A673 (cell line): ENCODE measurements around the gene C10orf90. TPM values are rescaled to one million over a fixed set of nuclear protein-coding genes. Genes with fewer than 3 reads are reported as not detected.

Experiments used
- BruUV-seq: library from RNA; stranded (reverse); fragments of 400-500 nt; replicated peaks from 2 replicates; lab custom pipeline; 2021; lab: Mats Ljungman, UMichigan
- CTCF ChIA-PET: fragments of 300-600 bp; sonication (Branson Sonifier 250); formaldehyde crosslinking; loops from one replicate; lab custom pipeline; 2022; ENCODE audit warnings: antibody characterized with exemption; lab: Charles Lee
- POLR2A ChIA-PET: fragments of 300-600 bp; sonication (Branson Sonifier 250); formaldehyde crosslinking; loops from one replicate; lab custom pipeline; 2022; ENCODE audit warnings: antibody characterized with exemption; ENCODE audit not compliant: low non-redundant PET; lab: Charles Lee
- DNase-seq: peaks from one replicate; pipeline ENCODE4 v3.0.0-alpha.2; 2015; ENCODE audit warnings: low spot score
- H3K27ac ChIP-seq: fragments of 200-600 bp; sonication (generic); 2 replicates; pipeline ENCODE4 v1.5.1; 2016; ENCODE audit warnings: mixed run types, low read depth, mild to moderate bottlenecking, mixed read lengths, antibody characterized with exemption, low read length; ENCODE audit not compliant: poor library complexity, severe bottlenecking
- H3K27me3 ChIP-seq: fragments of 200-600 bp; sonication (generic); replicated peaks from 2 replicates; pipeline ENCODE4 v1.6.1; 2017; ENCODE audit warnings: mixed run types, low read depth, mild to moderate bottlenecking, mixed read lengths, antibody characterized with exemption, low read length; ENCODE audit not compliant: insufficient read depth, poor library complexity
- H3K36me3 ChIP-seq: fragments of 200-600 bp; sonication (generic); 2 replicates; pipeline ENCODE4 v1.6.1; 2016; ENCODE audit warnings: mixed run types, mild to moderate bottlenecking, mixed read lengths, antibody characterized with exemption, low read length; ENCODE audit not compliant: insufficient read depth, poor library complexity, severe bottlenecking
- H3K4me1 ChIP-seq: fragments of 200-600 bp; sonication (generic); 2 replicates; pipeline ENCODE4 v1.6.1; 2017; ENCODE audit warnings: mixed run types, mild to moderate bottlenecking, mixed read lengths, antibody characterized with exemption, low read length; ENCODE audit not compliant: insufficient read depth, poor library complexity, severe bottlenecking
- H3K4me3 ChIP-seq: fragments of 200-600 bp; sonication (generic); 2 replicates; pipeline ENCODE4 v1.5.1; 2016; ENCODE audit warnings: low read depth, mixed run types, mild to moderate bottlenecking, mixed read lengths, low read length; ENCODE audit not compliant: poor library complexity, severe bottlenecking
- H3K9me3 ChIP-seq: fragments of 200-600 bp; sonication (generic); 2 replicates; pipeline ENCODE4 v1.6.1; 2016; ENCODE audit warnings: mixed run types, low read depth, mild to moderate bottlenecking, mixed read lengths, antibody characterized with exemption, low read length; ENCODE audit not compliant: poor library complexity, severe bottlenecking
- EZH2 ChIP-seq: fragments of 200-600 bp; sonication (generic); IDR thresholded peaks from 2 replicates; pipeline ENCODE4 v1.6.1; 2017; ENCODE audit warnings: borderline replicate concordance, low read depth, mild to moderate bottlenecking, mixed read lengths, antibody characterized with exemption, low read length; ENCODE audit not compliant: poor library complexity, severe bottlenecking
- intact Hi-C: fragments of 100-400 bp; cut with micrococcal nuclease; formaldehyde crosslinking; loops from one replicate; pipeline ENCODE4 v1.10.0; 2022; ENCODE audit not compliant: unreplicated experiment
- total RNA-seq: library from RNA; stranded (reverse); gene quantifications from 2 replicates; pipeline ENCODE4 v1.2.3, GENCODE V29; 2021
- TF ChIP-seq, protein P1 (sequence below): fragments of 300-800, 200-600 bp; sonication (generic); conservative IDR thresholded peaks from 2 replicates; pipeline ENCODE4 v1.5.1; 2017; ENCODE audit warnings: low read depth, mild to moderate bottlenecking, antibody characterized with exemption, low read length, moderate library complexity, mixed read lengths

Gene C10orf90
- total RNA-seq, 1 experiment from 2014 or later: not detected

DNA sequence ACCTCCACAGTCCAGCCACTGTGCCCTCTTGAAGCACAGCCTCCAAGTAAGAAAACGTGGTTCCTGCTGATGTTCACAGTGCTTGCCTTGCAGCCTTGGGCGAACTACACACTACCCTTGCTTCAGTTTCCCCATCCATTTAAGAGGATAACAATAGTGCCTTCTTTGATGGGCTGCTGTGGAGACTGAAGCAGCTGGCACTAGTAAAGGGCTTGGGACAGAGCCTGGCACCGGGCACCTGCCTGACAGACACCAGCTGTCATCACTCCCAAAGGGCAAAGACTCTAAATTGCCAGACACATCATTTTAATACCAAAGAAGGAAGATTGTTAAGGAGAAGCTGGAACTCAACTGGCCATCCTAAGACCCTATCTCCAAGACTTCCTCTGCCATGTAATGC lies 3.1 kb upstream of the C10orf90 start:
- no TSS peak for BruUV-seq
- TF ChIP-seq, protein P1, sequence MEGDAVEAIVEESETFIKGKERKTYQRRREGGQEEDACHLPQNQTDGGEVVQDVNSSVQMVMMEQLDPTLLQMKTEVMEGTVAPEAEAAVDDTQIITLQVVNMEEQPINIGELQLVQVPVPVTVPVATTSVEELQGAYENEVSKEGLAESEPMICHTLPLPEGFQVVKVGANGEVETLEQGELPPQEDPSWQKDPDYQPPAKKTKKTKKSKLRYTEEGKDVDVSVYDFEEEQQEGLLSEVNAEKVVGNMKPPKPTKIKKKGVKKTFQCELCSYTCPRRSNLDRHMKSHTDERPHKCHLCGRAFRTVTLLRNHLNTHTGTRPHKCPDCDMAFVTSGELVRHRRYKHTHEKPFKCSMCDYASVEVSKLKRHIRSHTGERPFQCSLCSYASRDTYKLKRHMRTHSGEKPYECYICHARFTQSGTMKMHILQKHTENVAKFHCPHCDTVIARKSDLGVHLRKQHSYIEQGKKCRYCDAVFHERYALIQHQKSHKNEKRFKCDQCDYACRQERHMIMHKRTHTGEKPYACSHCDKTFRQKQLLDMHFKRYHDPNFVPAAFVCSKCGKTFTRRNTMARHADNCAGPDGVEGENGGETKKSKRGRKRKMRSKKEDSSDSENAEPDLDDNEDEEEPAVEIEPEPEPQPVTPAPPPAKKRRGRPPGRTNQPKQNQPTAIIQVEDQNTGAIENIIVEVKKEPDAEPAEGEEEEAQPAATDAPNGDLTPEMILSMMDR: no peak
- TF ChIP-seq EZH2: no peak

GRCh38 chr10:126671402-126671975 lies 996 bp upstream of the C10orf90 start:
- Histone ChIP-seq H3K27ac (no peak overlapping the region), H3K4me3 (no peak overlapping the region), H3K4me1 (no peaks in the 10 kb centered on the region), H3K27me3 (peaks cover 5% of the 10 kb centered on the region), H3K36me3 (no peaks in the 10 kb centered on the region), H3K9me3 (no peaks in the 10 kb centered on the region)
- POLR2A ChIA-PET: no interaction called here
- DNase-seq: no peak
- intact Hi-C loops: no loop called here
- TF ChIP-seq EZH2: no peak
- TF ChIP-seq, protein P1: no peak
- CTCF ChIA-PET: no interaction called here
- BruUV-seq: no TSS peak

More for the DNA sequence above, 3.1 kb upstream of the C10orf90 start:
- Histone ChIP-seq H3K27ac (no peak overlapping the region), H3K4me1 (no peaks in the 10 kb centered on the region), H3K27me3 (peaks cover 5% of the 10 kb centered on the region), H3K9me3 (no peaks in the 10 kb centered on the region), H3K4me3 (no peak overlapping the region), H3K36me3 (no peaks in the 10 kb centered on the region)
- intact Hi-C loops: no loop called here
- CTCF ChIA-PET: no interaction called here
- no peak for DNase-seq
- POLR2A ChIA-PET: no interaction called here

- TF ChIP-seq EZH2: no peak
- TF ChIP-seq, protein P1: no peak
- BruUV-seq: no TSS peak
- H3K4me3 ChIP-seq: no peak overlapping the region
- H3K27me3 ChIP-seq: peaks cover 3% of the 10 kb centered on the region
- DNase-seq: no peak
- H3K4me1 ChIP-seq: no peaks in the 10 kb centered on the region
- ChIA-PET POLR2A (no interaction called here), CTCF (no interaction called here)
- intact Hi-C loops: no loop called here
- H3K9me3 ChIP-seq: no peaks in the 10 kb centered on the region
- no peak overlapping the region for H3K27ac ChIP-seq
- no peaks in the 10 kb centered on the region for H3K36me3 ChIP-seq
Observed at GRCh38 chr10:126670895-126671261, 385 bp upstream of the C10orf90 start.
